ENCODE results near the gene LIN7B.
"Not testable (repeated sequence)": the region's sequence is repeated elsewhere in the genome, so short reads cannot be mapped to it uniquely, and the experiment has no call there.

Gene LIN7B

GRCh38 chr19:49119411-49120324, 5.5 kb downstream of the LIN7B start, which contains the start of gene PPFIA3:
TSS of gene PPFIA3 (plus strand) at chr19:49119544. CDS start at chr19:49127874, 8,330 bp downstream.
- DNase-seq, result peak; percentile 37 to 51 (median 46)

DNA sequence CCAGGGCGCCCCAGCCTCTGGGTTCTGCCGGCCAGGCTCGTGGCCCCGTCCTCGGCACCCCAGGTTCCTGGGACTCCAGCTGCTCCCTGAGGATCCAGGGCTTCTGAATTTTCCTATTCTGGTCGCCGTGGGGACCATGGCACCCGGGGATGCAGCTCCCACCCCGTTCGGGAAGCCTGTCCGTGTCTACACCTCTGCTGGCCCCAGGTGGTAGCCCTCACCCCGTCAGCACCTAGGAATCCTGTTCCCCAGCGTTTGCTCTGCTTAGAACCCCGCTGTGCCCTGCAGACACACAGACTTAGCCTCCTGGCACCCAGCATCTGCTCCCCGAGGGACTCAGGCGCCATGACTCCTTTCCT, 6.1 kb downstream of the LIN7B start:
- DNase-seq, result peak in 1 of 3 experiments; percentile 43

GRCh38 chr19:49120868-49121267, 6.7 kb downstream of the LIN7B start:
- no peak for DNase-seq

- DNase-seq, result not testable (repeated sequence)
These were observed 7.7 kb downstream of the LIN7B start for GRCh38 chr19:49121841-49122240.

DNA sequence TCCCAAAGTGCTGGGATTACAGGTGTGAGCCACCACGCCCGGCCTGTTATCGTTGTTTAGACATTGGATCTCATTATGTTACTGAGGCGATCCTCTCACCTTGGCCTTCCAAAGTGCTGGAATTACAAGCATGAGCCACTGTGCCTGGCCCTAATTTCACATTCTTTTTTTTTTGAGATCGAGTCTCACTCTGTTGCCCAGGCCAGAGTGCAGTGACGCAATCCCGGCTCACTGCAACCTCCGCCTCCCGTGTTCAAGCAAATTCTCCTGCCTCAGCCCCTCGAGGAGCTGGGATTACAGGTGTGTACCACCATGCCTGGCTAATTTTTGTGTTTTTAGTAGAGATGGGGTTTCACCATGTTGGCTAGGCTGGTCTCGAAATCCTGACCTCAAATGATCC, 9.1 kb downstream of the LIN7B start:
- DNase-seq, result not testable (repeated sequence)

GRCh38 chr19:49125025-49125731, 11.0 kb downstream of the LIN7B start:
- DNase-seq, result no peak

DNA sequence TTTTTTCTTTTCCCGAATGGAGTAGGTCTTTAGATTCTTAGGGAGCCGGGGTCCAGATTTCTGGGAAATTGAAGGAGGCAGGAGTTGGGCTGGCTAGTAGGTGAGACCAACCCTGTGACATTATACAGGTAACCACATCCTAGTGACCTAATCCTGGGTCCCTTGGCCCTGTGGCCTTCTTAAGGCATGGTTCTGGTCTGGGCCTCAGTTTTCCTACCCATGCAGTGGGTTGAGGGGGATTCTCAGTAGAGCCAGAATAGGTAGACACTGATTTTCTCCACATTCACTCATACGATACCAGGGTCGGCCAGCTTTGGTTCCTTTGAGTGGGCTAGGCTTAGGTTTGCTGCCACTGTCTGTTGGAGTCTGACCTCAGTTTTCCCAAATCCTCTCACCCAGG, 12.4 kb downstream of the LIN7B start:
- no peak for DNase-seq

GRCh38 chr19:49127225-49127624, 13.1 kb downstream of the LIN7B start:
- DNase-seq, result not testable (repeated sequence)

DNA sequence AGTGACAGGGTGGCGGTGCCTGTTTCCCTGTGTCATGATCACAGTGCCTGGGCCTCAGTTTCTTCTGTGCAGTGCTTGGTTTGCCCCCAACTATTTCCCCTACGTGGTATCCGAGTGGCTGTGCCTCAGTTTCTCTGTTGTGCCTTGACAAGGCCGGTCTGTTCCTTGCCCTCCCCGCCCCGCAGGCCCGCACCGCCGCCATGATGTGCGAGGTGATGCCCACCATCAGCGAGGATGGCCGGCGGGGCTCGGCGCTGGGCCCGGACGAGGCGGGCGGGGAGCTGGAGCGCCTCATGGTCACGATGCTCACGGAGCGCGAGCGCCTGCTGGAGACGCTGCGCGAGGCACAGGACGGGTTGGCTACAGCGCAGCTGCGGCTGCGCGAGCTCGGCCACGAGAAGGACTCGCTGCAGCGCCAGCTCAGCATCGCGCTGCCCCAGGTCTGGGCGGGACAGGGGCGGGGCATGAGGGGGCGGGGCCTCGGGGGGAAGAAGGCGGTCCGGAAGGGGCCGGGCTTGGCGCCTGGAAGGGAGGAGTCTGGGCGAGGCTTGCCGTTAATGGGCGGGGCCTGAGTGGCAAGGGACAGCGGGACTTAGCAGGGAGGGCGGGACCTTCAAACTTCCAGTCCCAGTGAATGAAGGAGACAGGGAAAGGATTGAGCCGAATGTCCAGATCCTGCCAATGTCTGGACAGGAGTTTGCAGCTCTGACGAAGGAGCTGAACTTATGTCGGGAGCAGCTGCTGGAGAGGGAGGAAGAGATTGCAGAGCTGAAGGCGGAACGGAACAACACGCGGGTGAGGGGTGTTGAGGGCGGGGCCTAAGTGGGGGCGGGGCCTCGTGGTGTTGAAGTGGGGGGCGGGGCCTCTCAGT, 13.7 kb downstream of the LIN7B start:
- peak; percentile 93 to 100 (median 98) for DNase-seq

GRCh38 chr19:49128545-49129237, 14.5 kb downstream of the LIN7B start:
- DNase-seq, result peak in 1 of 3 experiments; percentile 79

DNA sequence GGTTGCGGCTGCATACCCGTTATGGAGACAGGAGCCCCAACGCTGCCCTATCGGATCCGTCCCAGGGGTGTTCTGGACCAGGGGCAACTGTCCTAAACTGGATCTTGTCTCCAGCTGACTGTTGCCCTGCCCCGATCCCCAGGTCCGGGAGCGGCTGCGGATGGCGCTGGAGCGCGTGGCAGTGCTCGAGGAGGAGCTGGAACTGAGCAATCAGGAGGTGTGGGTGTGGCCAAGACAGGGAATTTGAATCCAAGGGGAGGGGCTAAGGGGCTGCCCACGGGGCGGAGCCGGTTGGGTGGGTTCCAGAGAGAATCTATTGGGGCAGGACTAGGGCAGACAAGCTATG, 15.0 kb downstream of the LIN7B start:
- peak in 1 of 3 experiments; percentile 74 for DNase-seq

GRCh38 chr19:49130325-49130724, 16.2 kb downstream of the LIN7B start:
- no peak for DNase-seq

DNA sequence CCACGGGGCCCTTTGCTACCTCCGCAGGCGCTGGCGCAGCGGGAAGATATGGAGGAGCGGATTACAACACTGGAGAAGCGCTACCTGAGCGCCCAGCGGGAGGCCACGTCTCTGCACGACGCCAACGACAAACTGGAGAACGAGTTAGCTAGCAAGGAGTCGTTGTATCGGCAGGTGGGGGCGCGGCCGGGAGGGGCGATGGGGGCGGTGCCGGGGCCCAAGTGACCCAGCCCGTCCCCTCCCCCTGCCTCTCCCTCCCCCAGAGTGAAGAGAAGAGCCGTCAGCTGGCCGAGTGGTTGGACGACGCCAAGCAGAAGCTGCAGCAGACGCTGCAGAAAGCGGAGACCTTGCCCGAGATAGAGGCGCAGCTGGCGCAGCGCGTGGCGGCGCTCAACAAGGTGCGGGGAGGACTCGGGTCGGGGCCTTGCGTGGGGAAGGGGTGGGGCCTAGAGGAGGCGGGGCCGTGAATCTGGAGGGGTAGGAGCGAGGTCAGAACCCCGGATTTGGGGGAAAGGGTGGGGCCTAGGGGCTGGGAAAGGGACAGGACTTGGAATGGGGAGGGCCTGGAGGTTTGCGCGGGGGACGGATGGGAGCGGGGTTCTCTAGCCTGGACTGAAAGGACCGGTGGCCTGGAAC, 18.9 kb downstream of the LIN7B start:
- peak; percentile 71 to 90 (median 76) for DNase-seq

- DNase-seq, result peak; percentile 68 to 88 (median 76)
These were observed 19.7 kb downstream of the LIN7B start for GRCh38 chr19:49133621-49134454.

GRCh38 chr19:49135686-49136085, 21.5 kb downstream of the LIN7B start:
- no peak for DNase-seq

GRCh38 chr19:49136771-49137171, 22.6 kb downstream of the LIN7B start:
- DNase-seq, result no peak

DNA sequence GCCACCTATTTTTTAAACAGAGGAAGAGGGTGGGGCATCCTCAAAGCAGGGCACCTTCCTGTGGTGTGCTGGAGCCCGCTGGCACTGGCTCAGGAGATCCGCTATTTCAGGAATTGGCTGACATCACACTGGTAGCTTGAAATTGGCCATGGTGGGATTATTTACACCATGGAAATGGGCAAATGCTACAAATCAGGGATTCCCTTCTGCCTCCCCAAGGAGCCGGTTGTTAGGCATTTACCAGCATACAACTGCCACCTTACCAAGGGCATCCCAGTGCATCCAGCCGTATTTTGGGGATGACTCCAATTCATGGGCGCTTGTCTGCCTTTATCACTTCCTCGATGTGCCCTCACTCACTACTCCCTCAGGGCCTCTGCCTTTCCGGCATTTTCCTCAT, 26.8 kb downstream of the LIN7B start:
- DNase-seq, result no peak

DNA sequence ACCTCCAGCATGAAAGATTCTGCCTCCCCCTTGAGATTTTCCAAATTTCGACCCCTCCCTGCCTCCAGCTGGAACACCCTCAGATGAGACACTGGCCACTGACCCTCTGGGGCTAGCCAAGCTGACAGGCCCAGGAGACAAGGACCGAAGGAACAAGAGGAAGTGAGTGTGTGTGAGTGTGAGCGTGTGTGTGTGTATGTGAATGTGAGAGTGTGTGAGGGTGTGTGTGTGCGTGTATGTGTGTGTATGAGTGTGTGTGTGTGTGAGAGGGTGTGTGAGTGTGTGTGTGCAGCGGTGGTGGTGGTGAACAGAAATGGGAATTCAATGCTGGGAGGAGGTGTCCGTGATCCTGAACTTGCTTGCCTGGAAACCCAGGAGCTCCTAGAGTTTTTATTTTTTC, 27.2 kb downstream of the LIN7B start:
- no peak for DNase-seq

- DNase-seq, result peak in 1 of 3 experiments; percentile 24
These were observed 28.7 kb downstream of the LIN7B start for GRCh38 chr19:49142866-49143335.

DNA sequence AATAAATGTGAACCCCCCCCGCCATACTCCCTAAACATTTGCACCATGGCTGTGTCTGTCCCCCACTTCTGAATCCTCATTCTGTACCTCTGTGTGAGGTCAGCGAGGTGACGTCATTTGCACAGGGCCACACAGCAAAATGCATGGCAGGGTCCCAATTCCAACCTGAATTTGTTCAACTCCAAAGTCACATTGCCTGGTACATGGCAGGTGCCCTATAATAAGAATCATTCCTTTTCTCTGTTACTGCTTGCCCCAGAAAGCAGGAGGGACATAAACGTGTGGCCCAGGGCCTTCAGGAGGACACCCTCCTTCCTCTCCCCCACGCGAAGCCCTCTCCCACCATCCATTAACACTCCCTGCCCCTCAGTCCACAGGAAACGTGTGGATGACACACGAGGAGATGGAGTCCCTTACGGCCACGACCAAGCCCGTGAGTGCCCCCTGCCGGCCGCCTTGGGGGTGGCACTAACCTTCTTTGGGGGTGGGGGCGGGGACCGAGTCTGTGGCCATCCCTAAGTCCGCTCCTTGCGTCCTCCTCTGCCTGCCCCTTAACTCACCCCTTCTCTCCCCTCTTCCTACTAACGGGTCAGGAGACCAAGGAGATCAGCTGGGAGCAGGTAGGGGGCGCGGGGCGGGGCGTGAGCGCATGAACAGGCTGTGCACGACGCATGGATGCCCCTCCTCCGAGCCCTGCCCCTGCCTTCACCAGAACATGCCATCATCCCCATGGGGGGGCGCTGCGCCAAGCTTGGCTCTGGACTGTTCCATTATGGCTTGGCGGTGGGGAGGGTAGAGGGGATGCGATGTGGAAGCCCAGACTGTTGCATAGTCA, 31.6 kb downstream of the LIN7B start:
- peak; percentile 18 to 64 (median 34) for DNase-seq
